Heart left ventricle (tissue), 16 donors: ENCODE results near the gene FAAH. TPM values are rescaled to one million over a fixed set of nuclear protein-coding genes. Genes with fewer than 3 reads are reported as not detected.

Experiments used
- ATAC-seq, 4 donors: fragments of 200-7000 bp; cut with Tn5 transposase; one replicate each; pipeline ENCODE4 v1.9.1; 2020 to 2022; ENCODE audit warnings: moderate library complexity in 4 of 4, mild to moderate bottlenecking in 3 of 4, moderate number of reproducible peaks in 1 of 4
- DNase-seq, 5 donors: peaks; one replicate each; pipeline ENCODE4 v3.0.0-alpha.2; 2020
- H3K27ac ChIP-seq, 12 donors: fragments of 200-600 bp; sonication (generic) in 4 of 12; one replicate each; pipeline versions ENCODE4 v1.5.0 to v1.8.0; 2016 to 2022; ENCODE audit warnings: mild to moderate bottlenecking in 2 of 12
- H3K27me3 ChIP-seq, 9 donors: fragments of 200-600 bp; sonication (generic) in 2 of 9; one replicate each; pipeline versions ENCODE4 v1.5.1 to v1.8.0; 2016 to 2022; ENCODE audit warnings: mild to moderate bottlenecking in 3 of 9
- H3K36me3 ChIP-seq, 9 donors: fragments of 200-600 bp; sonication (generic) in 2 of 9; one replicate each; pipeline versions ENCODE4 v1.5.0 to v1.8.0; 2018 to 2022; ENCODE audit warnings: mild to moderate bottlenecking in 2 of 9
- H3K4me1 ChIP-seq, 12 donors: fragments of 200-600 bp; sonication (generic) in 4 of 12; one replicate each; pipeline versions ENCODE4 v1.5.0 to v1.8.0; 2016 to 2022; ENCODE audit warnings: mild to moderate bottlenecking in 3 of 12
- H3K4me3 ChIP-seq, 12 donors: fragments of 200-600 bp; sonication (generic) in 4 of 12; one replicate each; pipeline versions ENCODE4 v1.5.0 to v1.8.0; 2017 to 2022; ENCODE audit warnings: mild to moderate bottlenecking in 9 of 12, moderate library complexity in 4 of 12
- H3K9me3 ChIP-seq, 12 donors: fragments of 200-600 bp; sonication (generic) in 4 of 12; one replicate each; pipeline versions ENCODE4 v1.5.0 to v1.8.0; 2016 to 2022; ENCODE audit warnings: mild to moderate bottlenecking in 1 of 12
- POLR2A ChIP-seq, 2 donors: fragments of 450-650 bp; IDR thresholded peaks; one replicate each; pipeline ENCODE4 v1.6.1; 2017; ENCODE audit warnings: antibody characterized with exemption in 2 of 2, mild to moderate bottlenecking in 2 of 2, moderate library complexity in 2 of 2
- WGBS, 4 donors: extraction: QIAGEN DNeasy Blood & Tissue Kit in 2 of 4; methylation state at CpG; one replicate each; pipeline versions ENCODE4 v1.1.5 to v1.1.7; 2013 to 2018; 5-methylcytosine and 5-hydroxymethylcytosine counted together
- intact Hi-C, 10 donors: fragments of 100-400 bp; cut with DNase I; formaldehyde crosslinking; loops; one replicate each; pipeline versions ENCODE4 v1.11.1 to v1.14.2; 2022
- polyA plus RNA-seq, 2 donors: library from polyadenylated mRNA; stranded (reverse); fragments of 200-250 nt; gene quantifications; one replicate each; pipeline ENCODE4 v1.2.3, GENCODE V29; 2013
- total RNA-seq, 9 donors: library from RNA; depleted of rRNA in 2 of 9; stranded (reverse); fragments of >200 nt in 2 of 9; fragmentation: NEBNext Ultra II Directional in 3 of 9; extraction: Animal tissue kit (Norgen Biotek cat#: 25700) in 3 of 9; gene quantifications; one replicate each; pipeline versions ENCODE4 v1.1.0 to v1.2.4, GENCODE V29; 2016 to 2023
- TF ChIP-seq, protein P1 (sequence below), 12 donors: fragments of 200-600 bp; sonication (generic) in 4 of 12; IDR thresholded peaks; one replicate each; pipeline versions ENCODE4 v1.5.0 to v1.8.0; 2018 to 2022; ENCODE audit warnings: antibody characterized with exemption in 12 of 12, mild to moderate bottlenecking in 5 of 12
- donor health status: ischemic (EF 13 %, LVEDD 7.1; RV severe dilation, severe dysfunction).
- donor health status: healthy with polysubstance abuse.
- donor health status: DM: no; HTN: yes; CAD: no.
- donor health status: DM: no; HTN: no; CAD: no.
- donor health status: ischemic (EF 25% LVEDD 6.9; RV normal size, moderate dysfunction).
- donor health status: ischemic (EF 25% LVEDD 5.7; RV mildly dilated, moderate dysfunction).
- donor health status: healthy.
- donor health status: DM: yes; HTN: yes; CAD: no.
- donor health status: ischemic (EF 35%, LVEDD 5.7; RV mildly dilated, moderate dysfunction).
- donor health status: nonischemic (EF 11% LVEDD 7.7; RV severe dilation, severe dysfunction).
- donor health status: DM: yes; HTN: yes; CAD: no.
- donor health status: PGD.
- donor health status: ischemic (EF 29% LVEDD 5.4; RV normal size, mild dysfunction).
- donor health status: nonischemic (EF 23%, LVEDD 6.1; RV moderate dilation, normal function).

FAAH gene
- total and polyA plus RNA-seq, 11 donors: 1.9 to 8.0 (median 3.5) TPM

DNA sequence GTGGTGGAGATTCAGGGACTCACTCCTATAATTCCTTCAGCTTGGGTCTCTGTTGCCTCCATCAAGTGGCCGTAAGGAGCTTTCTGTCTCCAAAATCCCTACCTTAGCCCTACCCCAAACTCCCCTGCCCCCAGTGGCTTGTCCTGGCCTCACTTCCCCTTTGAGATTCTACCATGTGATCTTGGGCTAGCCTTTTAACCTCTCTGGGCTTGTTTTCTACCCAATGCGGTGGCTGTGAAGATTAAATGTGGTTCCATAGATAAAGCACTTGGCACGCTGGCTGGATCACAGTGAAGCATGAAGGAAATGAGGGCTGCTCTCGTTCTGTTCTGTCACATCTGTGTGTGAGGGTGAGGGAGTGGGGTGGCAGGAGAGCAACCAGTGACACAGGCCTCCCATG lies 43.6 kb downstream of the FAAH start:
- intact Hi-C loops: no loop called here
- ATAC-seq (no peak), DNase-seq (peak in 1 of 5 donors; percentile 0)
- Histone ChIP-seq H3K4me1 (peaks cover 0 to 6% (median 0%) of the 10 kb centered on the region in 12 donors), H3K36me3 (no peaks in the 10 kb centered on the region), H3K9me3 (no peaks in the 10 kb centered on the region), H3K27ac (no peak overlapping the region), H3K27me3 (peaks cover 0 to 13% (median 0%) of the 10 kb centered on the region in 9 donors), H3K4me3 (no peak overlapping the region)
- WGBS, 4 donors: 46 to 58% (median 51%) methylated on average over 4 of the region's 4 CpGs
- no peak for TF ChIP-seq POLR2A (IDR thresholded peaks at IDR 0.05)
- TF ChIP-seq, protein P1, sequence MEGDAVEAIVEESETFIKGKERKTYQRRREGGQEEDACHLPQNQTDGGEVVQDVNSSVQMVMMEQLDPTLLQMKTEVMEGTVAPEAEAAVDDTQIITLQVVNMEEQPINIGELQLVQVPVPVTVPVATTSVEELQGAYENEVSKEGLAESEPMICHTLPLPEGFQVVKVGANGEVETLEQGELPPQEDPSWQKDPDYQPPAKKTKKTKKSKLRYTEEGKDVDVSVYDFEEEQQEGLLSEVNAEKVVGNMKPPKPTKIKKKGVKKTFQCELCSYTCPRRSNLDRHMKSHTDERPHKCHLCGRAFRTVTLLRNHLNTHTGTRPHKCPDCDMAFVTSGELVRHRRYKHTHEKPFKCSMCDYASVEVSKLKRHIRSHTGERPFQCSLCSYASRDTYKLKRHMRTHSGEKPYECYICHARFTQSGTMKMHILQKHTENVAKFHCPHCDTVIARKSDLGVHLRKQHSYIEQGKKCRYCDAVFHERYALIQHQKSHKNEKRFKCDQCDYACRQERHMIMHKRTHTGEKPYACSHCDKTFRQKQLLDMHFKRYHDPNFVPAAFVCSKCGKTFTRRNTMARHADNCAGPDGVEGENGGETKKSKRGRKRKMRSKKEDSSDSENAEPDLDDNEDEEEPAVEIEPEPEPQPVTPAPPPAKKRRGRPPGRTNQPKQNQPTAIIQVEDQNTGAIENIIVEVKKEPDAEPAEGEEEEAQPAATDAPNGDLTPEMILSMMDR (IDR thresholded peaks at IDR 0.05): no peak

DNA sequence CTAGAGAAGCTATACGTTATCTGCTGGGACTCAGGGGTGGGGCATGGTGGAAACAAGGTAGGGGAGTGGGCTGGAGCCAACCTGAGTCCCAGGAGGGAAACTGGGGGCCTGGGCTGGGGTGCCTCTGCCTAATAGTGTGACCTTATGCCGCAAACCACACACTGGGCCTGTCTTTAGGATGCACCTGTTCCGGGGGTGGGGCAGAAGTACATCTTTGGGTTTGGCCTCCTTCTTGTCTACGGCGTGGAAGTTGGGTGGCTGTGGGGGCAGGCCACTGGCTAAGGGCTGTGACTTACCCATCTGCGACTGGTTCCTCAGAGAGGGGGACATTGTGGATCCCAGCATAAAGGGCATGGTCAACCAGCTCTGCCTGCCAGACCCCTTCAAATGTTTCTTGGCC lies 44.2 kb downstream of the FAAH start:
- DNase-seq (peak in 1 of 5 donors; percentile 55), ATAC-seq (no peak)
- Histone ChIP-seq H3K4me1 (peaks cover 0 to 10% (median 0%) of the 10 kb centered on the region in 12 donors), H3K36me3 (no peaks in the 10 kb centered on the region), H3K4me3 (no peak overlapping the region), H3K27me3 (peaks cover 0 to 13% (median 0%) of the 10 kb centered on the region in 9 donors), H3K9me3 (no peaks in the 10 kb centered on the region), H3K27ac (no peak overlapping the region)
- intact Hi-C loops: no loop called here
- no peak for TF ChIP-seq POLR2A (IDR thresholded peaks at IDR 0.05)
- TF ChIP-seq, protein P1 (IDR thresholded peaks at IDR 0.05): no peak
- WGBS, 4 donors: 89 to 98% (median 93%) methylated on average over 6 of the region's 6 CpGs

DNA sequence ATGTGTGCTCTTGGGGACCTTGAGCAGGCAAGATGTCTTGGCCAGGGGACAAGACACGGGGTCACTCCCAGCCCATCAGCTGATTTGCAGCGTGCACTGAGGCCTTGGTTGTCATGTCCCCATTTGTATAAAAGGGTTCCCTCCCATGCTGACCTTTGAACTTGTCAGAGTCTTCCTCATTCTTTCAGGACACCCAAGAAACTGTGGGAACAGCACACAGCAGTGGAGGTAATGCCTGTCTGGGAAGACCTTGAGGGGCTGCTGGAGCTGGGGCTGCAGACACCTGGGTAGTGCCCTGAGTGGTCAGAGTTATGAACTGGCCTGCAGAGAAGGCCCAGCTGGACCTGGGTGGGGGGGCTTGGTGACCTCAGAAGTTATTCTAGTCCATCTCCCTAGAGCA lies 46.4 kb downstream of the FAAH start:
- peaks cover 0 to 10% (median 0%) of the 10 kb centered on the region in 12 donors for H3K4me1 ChIP-seq
- TF ChIP-seq, protein P1 (IDR thresholded peaks at IDR 0.05): no peak
- TF ChIP-seq POLR2A (IDR thresholded peaks at IDR 0.05): no peak
- H3K27ac ChIP-seq: no peak overlapping the region
- ATAC-seq (no peak), DNase-seq (peak in 1 of 5 donors; percentile 9)
- no peaks in the 10 kb centered on the region for H3K36me3 ChIP-seq
- 87 to 97% (median 92%) methylated on average over 2 of the region's 2 CpGs for WGBS, 4 donors
- intact Hi-C loops: loop anchor here in 6 of 10 donors (10.0 kb wide), 1 partner anchor 284 kb away; no protein-coding TSS in a partner anchor
- H3K9me3 ChIP-seq: no peaks in the 10 kb centered on the region
- peaks cover 0 to 13% (median 0%) of the 10 kb centered on the region in 9 donors for H3K27me3 ChIP-seq
- H3K4me3 ChIP-seq: no peak overlapping the region

DNA sequence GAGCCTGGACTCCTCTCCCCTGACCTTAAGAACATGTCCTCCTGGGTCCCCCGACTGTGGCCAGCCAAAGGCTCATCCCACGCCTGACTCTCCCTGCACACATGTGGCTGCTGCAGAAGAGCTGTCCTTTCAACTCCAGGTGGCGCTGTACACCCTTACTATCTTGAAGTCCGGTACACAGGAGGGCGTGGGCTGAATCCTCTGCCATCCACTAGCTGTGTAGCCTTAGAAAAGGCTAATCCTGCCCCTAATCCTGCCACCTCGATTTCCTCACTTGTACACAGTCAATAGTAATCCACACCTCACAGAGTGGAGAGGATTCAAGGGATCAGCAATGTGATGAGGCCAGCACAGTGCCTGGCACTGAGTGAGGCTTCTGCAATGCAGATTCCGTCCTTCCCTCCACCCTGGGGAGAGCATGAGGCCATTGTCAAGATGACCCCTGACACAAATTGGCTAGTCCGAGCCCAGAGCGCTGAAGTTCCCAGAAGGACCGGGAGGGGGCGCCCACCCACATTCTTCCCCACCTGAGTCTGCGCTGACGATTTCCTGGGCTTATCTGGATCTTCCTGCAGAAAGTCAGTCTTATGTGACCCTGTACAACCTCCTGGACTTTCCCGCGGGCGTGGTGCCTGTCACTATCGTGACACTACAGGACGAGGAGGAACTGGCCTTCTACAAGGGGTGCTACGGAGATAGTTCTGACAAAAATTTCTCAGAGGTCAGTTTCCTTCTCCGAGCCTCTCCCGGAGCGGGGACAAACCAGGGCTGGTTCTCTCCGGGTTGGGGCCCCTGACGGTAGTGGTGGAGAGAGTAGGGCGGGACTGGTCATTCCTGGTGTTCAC lies 48.4 kb downstream of the FAAH start:
- DNase-seq (peak; percentile 54 to 82 (median 70)), ATAC-seq (peak; percentile 67 to 79 (median 75))
- intact Hi-C loops: loop anchor here in 6 of 10 donors (10.0 kb wide), 1 partner anchor 282 kb away; no protein-coding TSS in a partner anchor
- Histone ChIP-seq H3K9me3 (no peaks in the 10 kb centered on the region), H3K4me3 (peak overlapping the region in 10 of 12 donors; percentile 17 to 58 (median 46)), H3K27ac (peak overlapping the region in 1 of 12 donors; percentile 43), H3K27me3 (peaks cover 0 to 19% (median 6%) of the 10 kb centered on the region in 9 donors), H3K36me3 (no peaks in the 10 kb centered on the region), H3K4me1 (peaks cover 0 to 15% (median 0%) of the 10 kb centered on the region in 12 donors)
- 9 to 15% (median 10%) methylated on average over 23 to 25 of the region's 25 CpGs for WGBS, 4 donors
- TF ChIP-seq POLR2A (IDR thresholded peaks at IDR 0.05): no peak
- TF ChIP-seq, protein P1 (IDR thresholded peaks at IDR 0.05): peak; percentile 80 to 94 (median 90)
